LNCAP (cell line): ENCODE measurements around the gene LIN7B.

Experiments used
- TF ChIP-seq, protein P1 (sequence below): fragments of 450-650 bp; IDR thresholded peaks from 2 replicates; pipeline ENCODE4 v1.5.1; 2017; ENCODE audit warnings: mild to moderate bottlenecking

LIN7B gene

DNA sequence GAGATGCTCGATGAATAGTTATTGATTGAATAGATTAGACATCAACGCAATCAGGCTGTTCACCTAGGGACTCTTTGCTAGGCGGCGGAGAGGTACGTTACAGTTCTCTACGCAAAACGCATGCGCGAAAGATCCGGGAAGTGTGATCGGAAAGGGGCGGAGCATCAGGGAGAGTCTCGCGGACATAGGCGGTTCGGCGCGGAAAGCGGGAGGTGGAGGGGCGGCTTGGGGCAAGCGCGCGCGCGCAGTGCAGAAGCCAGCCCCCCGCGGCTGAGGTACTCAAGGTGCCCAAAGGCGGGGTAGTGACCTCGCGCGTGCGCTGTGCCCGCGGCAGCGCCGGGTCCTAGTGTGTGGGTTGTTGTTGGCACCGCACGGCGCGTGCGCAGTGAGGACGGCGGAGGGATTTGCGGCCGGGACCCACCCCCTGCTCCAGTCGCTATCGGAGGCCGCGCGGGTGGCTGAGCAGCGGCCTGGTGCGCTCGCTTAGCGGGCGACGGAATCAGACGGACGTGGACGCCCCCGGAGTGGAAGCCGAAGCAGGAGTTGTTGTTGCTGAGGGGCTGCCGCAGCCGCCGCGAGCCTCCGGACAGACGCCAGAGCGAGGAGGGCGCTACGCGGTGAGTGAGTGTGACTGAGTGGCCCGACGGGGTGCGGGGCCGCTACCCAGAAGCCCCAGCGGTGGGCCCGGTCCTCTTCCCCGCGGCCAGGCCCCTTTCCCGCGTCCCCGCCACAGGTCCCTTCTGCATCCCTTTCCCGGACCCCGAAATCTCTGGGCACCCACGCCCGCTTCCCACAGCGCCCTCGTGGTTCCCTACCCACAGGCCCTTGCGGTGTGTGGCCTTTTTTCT lies 28.9 kb upstream of the LIN7B start, which contains the start of gene SNRNP70:
Gene SNRNP70, plus strand, starts transcription at position 432 of the 848 bp plus-strand sequence. CDS start 964 bp downstream, outside the sequence.
- TF ChIP-seq, protein P1, sequence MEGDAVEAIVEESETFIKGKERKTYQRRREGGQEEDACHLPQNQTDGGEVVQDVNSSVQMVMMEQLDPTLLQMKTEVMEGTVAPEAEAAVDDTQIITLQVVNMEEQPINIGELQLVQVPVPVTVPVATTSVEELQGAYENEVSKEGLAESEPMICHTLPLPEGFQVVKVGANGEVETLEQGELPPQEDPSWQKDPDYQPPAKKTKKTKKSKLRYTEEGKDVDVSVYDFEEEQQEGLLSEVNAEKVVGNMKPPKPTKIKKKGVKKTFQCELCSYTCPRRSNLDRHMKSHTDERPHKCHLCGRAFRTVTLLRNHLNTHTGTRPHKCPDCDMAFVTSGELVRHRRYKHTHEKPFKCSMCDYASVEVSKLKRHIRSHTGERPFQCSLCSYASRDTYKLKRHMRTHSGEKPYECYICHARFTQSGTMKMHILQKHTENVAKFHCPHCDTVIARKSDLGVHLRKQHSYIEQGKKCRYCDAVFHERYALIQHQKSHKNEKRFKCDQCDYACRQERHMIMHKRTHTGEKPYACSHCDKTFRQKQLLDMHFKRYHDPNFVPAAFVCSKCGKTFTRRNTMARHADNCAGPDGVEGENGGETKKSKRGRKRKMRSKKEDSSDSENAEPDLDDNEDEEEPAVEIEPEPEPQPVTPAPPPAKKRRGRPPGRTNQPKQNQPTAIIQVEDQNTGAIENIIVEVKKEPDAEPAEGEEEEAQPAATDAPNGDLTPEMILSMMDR = no peak

DNA sequence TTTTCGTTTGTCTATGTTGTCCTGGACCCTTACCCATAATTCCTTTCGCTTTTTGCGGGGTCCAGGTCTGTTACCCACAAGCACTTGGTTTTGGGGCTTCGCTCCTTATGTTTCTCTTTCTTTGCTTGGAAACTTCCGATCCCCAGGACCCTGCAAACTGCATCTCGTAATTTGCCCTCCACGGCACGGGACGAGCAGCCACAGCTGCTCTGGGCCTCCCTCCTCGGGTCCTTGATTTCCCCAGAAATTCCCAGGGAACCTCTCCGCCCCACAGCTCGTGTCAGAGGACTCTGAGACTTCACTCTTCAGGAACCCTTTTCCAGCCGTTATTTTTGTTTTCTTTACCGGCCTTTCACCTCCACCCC lies 28.3 kb upstream of the LIN7B start:
- TF ChIP-seq, protein P1 = no peak

DNA sequence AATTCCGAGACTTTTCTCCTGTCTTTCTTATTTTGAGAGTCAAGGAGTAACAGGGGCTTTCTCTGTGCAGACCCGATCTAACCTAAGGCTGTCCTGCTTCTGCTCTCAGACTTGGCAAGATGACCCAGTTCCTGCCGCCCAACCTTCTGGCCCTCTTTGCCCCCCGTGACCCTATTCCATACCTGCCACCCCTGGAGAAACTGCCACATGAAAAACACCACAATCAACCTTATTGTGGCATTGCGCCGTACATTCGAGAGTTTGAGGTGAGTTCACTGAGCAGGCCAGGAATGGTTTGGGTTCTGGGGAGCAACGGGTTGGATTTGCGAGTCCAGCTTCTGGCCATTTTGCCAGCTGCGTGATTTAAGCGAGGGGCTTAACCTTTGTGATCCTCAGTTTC lies 27.9 kb upstream of the LIN7B start:
- TF ChIP-seq, protein P1 = no peak

DNA sequence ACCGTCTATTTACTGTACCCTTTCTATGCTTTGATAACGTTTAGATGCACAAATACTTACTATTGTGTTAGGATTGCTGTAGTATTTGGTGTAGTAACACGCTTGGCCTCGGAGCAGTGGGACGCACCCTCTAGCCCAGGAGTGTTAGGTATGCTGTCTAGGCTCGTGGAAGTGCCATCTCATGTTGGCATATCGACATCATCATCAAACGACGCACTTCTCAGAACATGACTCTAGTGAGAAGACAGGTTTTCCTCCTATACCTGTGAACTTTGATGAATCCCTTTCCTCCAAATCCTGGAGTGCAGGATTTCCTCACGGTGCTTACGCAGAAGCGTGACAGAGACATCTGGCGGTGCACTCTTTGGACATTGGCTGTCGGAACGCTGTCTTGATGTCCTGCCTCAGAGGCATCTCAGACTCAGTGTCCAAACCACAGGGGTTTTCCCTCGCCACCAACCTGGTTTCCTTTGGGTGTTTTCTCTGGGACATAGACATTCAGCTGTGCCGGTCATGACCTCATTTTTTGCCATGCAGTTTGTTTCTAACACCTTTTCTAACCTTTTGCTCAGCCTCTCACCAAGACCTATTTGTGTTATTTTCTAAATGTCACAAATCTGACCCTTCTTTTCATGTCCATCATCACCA lies 22.7 kb upstream of the LIN7B start:
- TF ChIP-seq, protein P1 = no peak

DNA sequence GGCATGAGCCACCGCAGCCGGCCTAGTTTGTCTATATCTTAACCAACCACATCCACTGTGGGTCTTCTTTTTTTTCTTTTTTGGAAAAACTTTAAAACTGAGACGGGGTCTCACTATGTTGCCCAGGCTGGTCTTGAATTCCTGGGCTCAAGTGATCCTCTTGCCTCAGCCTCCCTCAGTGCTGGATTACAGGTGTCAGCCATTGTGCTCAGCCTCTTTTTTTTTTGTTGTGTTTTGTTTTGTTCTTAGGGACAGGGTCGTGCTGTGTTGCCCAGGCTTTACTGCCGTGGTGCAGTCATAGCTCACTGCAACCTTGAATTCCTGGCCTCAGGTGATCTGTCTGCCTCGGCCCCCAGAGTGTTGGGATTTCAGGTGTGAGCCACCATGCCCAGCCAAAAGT lies 21.5 kb upstream of the LIN7B start:
- TF ChIP-seq, protein P1 = no peak

DNA sequence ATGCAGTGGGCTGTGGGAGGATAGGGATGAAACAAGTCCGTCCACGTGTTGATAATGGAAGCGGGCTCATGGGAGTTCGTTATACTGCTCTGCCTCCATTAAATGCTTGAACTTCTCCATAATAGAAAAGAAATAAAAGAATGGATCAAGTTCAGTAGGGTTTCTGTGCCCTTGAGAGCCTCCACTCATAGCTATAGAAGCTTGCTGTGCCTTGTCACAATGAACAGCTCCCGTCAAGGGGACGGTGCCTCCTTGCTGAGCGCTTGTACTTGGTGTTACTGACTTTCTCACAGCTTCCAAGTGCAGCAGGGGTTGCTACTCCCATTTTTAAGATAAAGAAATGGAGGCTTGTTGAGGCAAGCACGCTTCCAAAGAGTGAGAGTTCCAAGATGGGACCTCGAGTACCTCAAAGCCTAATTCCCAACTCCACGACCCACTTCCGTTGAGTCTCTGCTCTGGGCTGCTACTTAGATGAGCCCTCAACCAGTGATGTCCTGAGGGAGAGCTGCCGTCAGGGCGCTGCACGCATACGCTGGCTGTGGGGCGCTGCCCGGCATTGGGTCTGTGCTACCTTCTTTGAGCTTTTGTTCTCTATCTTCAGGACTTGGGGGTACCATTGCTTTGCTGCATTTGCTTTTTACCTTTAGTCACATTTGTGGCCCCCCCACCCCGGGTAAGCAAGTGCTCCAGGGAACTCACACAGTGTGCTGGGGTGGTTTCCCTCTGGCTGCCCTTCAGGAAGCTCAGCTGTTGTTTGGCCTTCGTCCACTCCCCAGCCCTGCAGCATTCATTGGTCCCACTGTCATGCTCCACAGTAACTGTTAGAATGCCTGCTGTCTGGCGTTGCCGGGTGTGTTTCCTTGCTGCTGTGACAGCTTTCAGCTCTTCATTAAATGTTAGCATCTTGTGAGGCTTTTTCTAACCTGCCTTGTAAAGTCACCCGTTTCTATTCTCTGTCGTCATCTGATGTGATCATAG lies 19.4 kb upstream of the LIN7B start:
- TF ChIP-seq, protein P1 = no peak
